Measurements from ENCODE around the gene HNRNPA0. TPM values are rescaled to one million over a fixed set of nuclear protein-coding genes. Genes with fewer than 3 reads are reported as not detected.

HNRNPA0 gene
- polyA plus RNA-seq, 1 donor from 2014 or later, result 20.6 TPM

DNA sequence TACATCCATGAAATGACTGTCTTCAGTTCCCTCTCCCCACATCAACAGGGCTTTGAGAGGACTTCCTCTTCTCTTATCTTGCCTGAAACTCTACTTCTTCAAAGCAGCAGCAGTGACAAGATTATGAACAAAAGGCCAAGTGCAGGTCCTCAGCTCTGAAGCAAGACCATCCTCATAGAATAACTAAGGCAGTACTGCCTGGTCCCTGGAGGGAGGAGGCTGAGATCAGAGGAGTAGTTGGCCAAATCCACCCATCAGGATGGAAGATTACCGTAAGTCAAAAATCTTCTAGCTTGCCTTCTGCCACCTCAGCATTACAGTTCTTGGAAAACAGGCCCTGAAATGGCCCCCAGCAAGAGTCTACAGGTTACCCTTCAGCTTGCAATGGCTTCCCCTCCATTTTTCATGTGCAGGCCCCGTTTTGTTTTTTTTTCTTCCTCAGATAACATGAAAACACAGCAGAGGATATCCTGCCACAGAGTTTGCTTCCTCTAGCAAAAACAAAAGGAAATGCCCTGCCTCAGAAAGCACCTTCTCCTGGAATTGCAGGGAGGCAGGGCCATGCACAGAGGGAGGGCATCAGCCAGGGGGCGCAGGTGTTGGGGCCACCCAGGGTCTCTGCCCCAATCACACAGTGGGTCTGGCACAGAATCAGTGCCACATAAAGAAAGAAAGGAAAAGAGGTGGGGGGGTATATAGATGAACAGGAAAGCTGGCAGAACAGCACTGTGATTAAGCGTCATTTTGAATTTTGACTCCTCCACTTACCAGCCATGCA lies 58.3 kb downstream of the HNRNPA0 start:
- Mint-ChIP-seq H3K4me1 (peaks cover 8 to 12% (median 10%) of the 10 kb centered on the region in 3 donors), H3K27me3 (no peaks in the 10 kb centered on the region), H3K36me3 (peaks cover 8% of the 10 kb centered on the region), H3K27ac (peak overlapping the region in 2 of 3 donors; percentile 20 to 58), H3K4me3 (no peak overlapping the region), H3K9me3 (no peaks in the 10 kb centered on the region)

Other genes starting within 250 kb of the HNRNPA0 start
- gene KLHL3, start 18.3 kb downstream of the HNRNPA0 start, polyA plus RNA-seq, result 0.86 TPM
- 0.94 TPM for gene MYOT, start 113.5 kb upstream of the HNRNPA0 start, polyA plus RNA-seq
- 0.46 TPM for gene PKD2L2, start 135.1 kb upstream of the HNRNPA0 start, polyA plus RNA-seq

Data from IgD-negative memory B cell (primary cell).